AG10803 (cell line): ENCODE results near the gene MYO3A.

Source experiments
- DNase-seq: peaks from one replicate; pipeline ENCODE4 v3.0.0; 2010; ENCODE audit warnings: low read depth
- H3K4me3 ChIP-seq: 2 replicates; pipeline ENCODE4 v1.5.1; 2011; ENCODE audit warnings: mild to moderate bottlenecking, low read length, control low read depth
- TF ChIP-seq, protein P1 (sequence below): conservative IDR thresholded peaks from 2 replicates; pipeline ENCODE4 v1.5.1; 2011; ENCODE audit warnings: mild to moderate bottlenecking, low read length, control low read depth, inconsistent platforms

The MYO3A gene

DNA sequence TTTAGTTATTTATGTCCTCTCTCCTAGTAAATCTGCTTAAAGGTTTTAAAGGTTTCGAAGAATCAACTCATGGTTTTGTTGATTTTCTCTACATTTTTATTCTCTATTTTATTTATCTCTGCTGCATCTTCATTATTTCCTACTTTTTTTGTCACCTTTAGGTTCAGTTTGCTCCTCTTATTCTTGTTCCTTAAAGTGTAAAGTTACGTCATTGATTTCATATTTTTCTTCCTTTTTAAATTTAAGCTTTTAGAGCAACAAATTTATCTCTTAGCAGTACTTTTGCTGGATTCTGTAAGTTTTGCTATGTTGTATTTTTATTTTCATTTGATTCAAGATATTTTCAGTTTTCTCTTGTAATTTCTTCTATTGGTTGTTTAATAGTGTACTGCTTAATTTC, 10.7 kb downstream of the MYO3A start:
- DNase-seq: no peak
- no peak overlapping the region for H3K4me3 ChIP-seq
- TF ChIP-seq, protein P1, sequence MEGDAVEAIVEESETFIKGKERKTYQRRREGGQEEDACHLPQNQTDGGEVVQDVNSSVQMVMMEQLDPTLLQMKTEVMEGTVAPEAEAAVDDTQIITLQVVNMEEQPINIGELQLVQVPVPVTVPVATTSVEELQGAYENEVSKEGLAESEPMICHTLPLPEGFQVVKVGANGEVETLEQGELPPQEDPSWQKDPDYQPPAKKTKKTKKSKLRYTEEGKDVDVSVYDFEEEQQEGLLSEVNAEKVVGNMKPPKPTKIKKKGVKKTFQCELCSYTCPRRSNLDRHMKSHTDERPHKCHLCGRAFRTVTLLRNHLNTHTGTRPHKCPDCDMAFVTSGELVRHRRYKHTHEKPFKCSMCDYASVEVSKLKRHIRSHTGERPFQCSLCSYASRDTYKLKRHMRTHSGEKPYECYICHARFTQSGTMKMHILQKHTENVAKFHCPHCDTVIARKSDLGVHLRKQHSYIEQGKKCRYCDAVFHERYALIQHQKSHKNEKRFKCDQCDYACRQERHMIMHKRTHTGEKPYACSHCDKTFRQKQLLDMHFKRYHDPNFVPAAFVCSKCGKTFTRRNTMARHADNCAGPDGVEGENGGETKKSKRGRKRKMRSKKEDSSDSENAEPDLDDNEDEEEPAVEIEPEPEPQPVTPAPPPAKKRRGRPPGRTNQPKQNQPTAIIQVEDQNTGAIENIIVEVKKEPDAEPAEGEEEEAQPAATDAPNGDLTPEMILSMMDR: no peak

DNA sequence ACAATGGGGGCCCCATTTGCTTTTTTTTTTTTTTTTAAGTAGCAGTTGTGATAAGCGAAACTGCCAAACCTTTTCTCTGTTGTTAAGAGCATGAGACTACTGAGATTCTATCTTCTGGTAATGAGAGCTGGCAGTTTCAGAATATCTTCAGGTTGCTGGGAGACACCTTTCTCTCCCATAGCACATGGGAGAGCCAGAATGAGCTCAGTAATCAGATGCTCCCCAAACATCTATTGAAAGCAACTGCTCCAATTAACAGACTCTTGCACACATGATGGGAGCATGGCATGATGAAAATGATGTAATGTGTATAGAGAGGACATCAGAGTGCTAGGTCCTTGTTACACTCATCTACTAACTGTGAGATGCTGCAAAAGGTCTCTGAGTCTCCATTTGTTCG, 18.8 kb downstream of the MYO3A start:
- DNase-seq: no peak
- H3K4me3 ChIP-seq: no peak overlapping the region
- TF ChIP-seq, protein P1: no peak

DNA sequence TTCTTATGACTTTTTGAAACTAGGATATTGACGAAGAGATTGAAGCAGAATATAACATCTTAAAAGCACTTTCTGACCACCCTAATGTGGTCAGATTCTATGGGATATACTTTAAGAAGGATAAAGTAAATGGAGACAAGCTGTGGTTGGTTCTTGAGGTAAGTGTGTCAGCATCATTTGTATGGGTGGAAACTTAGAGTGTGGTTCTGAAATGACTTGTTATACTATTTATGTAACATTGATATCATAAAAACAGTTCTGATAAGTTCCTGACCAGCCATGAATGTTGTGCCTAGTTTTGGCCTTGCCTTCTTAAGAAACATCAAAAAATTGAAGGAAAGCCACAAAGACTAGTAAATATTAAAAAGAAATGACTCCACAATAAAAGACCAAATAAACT, 20.8 kb downstream of the MYO3A start:
- H3K4me3 ChIP-seq: no peak overlapping the region
- TF ChIP-seq, protein P1: no peak
- no peak for DNase-seq

DNA sequence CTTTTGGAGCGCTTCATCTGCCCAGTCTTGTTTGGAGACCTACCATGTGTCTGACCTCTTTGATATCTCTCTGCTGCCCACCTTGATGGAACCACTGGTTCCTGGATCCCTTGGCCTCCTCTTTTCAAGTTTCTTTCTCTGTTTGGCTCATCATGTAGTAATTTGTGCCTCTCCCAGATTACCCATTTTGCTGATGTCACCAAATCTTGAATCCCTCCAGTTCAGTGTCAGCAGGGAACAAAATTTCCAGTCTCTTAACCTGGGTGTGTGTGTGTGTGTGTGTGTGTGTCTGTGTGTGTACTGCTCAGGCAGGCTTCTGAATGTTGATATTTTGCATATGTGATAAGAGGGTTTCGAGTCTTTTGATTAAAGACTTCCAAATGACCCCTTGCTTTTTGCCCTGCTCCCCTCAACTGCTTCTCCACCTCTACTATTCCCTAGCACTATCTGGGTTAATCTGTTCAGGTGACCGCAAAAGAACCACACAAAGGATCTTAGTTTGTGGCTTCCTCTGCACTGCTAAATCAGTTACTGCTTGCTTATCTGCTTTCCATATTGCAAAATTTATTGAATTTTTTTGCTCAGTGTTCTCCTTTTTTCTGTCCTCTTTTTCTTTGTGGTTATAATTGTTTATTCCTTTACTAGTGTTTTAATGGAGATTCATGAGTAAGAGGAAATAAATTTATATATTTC, 25.7 kb downstream of the MYO3A start:
- no peak for DNase-seq
- H3K4me3 ChIP-seq: no peak overlapping the region
- TF ChIP-seq, protein P1: no peak

DNA sequence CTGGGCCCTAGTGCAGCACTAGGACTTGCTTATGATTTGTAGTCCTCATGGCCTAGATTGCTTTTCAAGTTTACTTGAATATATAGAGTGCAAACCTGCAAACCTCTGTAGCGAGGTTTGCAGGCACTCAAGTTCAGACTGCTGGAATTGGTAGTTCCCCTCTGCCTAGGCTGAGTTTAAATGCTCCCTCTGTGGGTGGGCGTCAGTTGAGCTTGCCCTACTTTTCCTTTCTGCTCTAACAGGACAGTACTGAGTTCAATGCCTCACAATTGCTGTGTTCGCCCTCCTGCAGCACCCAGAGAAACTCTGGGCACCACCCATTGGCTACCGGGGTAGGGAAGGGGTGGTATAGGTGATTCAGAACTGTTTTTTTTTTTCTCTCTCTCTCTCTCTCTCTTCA, 31.6 kb downstream of the MYO3A start:
- no peak overlapping the region for H3K4me3 ChIP-seq
- DNase-seq: no peak
- TF ChIP-seq, protein P1: no peak

DNA sequence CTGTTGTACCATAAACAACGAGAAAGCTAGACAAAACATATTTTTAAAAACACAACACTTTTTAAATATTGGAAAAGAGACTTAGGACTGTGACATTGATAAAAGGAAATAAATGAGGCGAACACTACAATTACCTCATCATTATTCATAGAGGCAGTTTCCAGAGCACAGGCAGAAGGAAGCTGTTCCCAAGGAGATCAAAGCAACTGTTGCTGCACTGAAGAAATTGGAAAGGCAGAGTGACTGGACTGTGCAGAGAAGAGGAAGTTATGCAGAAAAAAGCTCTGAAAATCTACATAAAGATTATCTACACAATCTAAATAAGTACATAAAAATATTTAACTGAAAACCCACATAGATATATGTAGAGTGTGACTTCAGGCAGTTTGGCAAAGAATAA, 32.8 kb downstream of the MYO3A start:
- DNase-seq: no peak
- H3K4me3 ChIP-seq: no peak overlapping the region
- TF ChIP-seq, protein P1: no peak

DNA sequence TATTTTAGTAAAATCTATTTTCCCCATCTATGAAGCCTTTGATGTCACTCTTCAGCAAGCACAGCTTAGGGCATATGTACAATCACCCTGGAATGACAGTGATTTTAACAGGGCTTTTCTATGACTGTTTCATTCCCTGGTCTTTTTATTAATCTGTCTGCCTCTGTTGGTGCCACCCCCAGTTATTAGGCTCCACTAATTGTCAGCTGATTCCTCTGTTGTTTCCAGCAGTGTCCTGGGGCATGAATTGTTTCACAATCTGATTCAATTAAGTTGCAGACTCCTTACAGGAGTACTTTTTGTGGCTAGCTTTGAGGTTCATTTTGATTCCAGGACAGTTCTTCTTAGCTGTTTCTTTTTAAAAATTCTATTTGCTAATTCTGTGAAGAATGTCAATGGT, 38.6 kb downstream of the MYO3A start:
- no peak overlapping the region for H3K4me3 ChIP-seq
- no peak for DNase-seq
- TF ChIP-seq, protein P1: no peak
